ENCODE measurements around the gene EML6.

DNA sequence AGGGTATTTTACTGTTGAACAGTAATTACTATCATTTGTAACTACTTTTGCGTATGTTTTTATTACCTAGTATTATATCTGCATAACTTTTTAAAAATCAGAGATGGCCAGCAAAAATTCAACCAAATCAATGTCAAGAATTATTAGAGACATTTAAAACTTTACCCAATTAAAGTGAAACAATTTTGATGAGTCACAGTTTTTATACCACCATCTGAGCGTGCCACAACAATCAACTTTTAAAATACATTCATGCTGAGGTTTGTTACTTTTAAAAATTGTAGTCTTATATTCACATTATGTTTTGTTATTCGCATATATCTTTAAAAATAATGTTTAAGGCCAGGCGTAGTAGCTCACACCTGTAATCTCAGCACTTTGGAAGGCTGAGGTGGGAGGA, 211.9 kb downstream of the EML6 start:
- no peak for TF ChIP-seq EP300 (IDR thresholded peaks at IDR 0.05; ENCODE audit: borderline replicate concordance in 1 of 2, low read depth in 1 of 2, low read length in 1 of 2)
- TF ChIP-seq, protein P1, sequence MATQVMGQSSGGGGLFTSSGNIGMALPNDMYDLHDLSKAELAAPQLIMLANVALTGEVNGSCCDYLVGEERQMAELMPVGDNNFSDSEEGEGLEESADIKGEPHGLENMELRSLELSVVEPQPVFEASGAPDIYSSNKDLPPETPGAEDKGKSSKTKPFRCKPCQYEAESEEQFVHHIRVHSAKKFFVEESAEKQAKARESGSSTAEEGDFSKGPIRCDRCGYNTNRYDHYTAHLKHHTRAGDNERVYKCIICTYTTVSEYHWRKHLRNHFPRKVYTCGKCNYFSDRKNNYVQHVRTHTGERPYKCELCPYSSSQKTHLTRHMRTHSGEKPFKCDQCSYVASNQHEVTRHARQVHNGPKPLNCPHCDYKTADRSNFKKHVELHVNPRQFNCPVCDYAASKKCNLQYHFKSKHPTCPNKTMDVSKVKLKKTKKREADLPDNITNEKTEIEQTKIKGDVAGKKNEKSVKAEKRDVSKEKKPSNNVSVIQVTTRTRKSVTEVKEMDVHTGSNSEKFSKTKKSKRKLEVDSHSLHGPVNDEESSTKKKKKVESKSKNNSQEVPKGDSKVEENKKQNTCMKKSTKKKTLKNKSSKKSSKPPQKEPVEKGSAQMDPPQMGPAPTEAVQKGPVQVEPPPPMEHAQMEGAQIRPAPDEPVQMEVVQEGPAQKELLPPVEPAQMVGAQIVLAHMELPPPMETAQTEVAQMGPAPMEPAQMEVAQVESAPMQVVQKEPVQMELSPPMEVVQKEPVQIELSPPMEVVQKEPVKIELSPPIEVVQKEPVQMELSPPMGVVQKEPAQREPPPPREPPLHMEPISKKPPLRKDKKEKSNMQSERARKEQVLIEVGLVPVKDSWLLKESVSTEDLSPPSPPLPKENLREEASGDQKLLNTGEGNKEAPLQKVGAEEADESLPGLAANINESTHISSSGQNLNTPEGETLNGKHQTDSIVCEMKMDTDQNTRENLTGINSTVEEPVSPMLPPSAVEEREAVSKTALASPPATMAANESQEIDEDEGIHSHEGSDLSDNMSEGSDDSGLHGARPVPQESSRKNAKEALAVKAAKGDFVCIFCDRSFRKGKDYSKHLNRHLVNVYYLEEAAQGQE (IDR thresholded peaks at IDR 0.05; ENCODE audit: low read depth, low read length): no peak
- TF ChIP-seq, protein P2, sequence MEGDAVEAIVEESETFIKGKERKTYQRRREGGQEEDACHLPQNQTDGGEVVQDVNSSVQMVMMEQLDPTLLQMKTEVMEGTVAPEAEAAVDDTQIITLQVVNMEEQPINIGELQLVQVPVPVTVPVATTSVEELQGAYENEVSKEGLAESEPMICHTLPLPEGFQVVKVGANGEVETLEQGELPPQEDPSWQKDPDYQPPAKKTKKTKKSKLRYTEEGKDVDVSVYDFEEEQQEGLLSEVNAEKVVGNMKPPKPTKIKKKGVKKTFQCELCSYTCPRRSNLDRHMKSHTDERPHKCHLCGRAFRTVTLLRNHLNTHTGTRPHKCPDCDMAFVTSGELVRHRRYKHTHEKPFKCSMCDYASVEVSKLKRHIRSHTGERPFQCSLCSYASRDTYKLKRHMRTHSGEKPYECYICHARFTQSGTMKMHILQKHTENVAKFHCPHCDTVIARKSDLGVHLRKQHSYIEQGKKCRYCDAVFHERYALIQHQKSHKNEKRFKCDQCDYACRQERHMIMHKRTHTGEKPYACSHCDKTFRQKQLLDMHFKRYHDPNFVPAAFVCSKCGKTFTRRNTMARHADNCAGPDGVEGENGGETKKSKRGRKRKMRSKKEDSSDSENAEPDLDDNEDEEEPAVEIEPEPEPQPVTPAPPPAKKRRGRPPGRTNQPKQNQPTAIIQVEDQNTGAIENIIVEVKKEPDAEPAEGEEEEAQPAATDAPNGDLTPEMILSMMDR (IDR thresholded peaks at IDR 0.05): no peak
- no peak for TF ChIP-seq MAX (IDR thresholded peaks at IDR 0.05; ENCODE audit: low read depth)
- no peak for TF ChIP-seq POLR2AphosphoS5 (IDR thresholded peaks at IDR 0.05; ENCODE audit: low read depth, low read length)

All from SK-N-SH (cell line).